Mesenteric fat pad (tissue), 1 donor: Measurements from ENCODE around the gene TUBB1. TPM values are rescaled to one million over a fixed set of nuclear protein-coding genes. Genes with fewer than 3 reads are reported as not detected.

Experiments used
- DNase-seq: peaks from one replicate; pipeline ENCODE4 v3.0.0-alpha.2; 2020; ENCODE audit warnings: low spot score
- total RNA-seq: library from RNA; stranded (reverse); fragmentation: NEBNext Ultra II Directional; extraction: Animal tissue kit (Norgen Biotek cat#: 25700); gene quantifications from one replicate; pipeline ENCODE4 v1.2.1, GENCODE V29; 2021
- donor health status: DM: yes; HTN: yes; CAD: no.

Gene TUBB1
- total RNA-seq, 1 donor from 2014 or later, result 0.51 TPM

GRCh38 chr20:58989196-58989595, 30.0 kb upstream of the TUBB1 start:
- DNase-seq, result peak; percentile 45

- peak; percentile 51 for DNase-seq
These were observed 28.4 kb upstream of the TUBB1 start for GRCh38 chr20:58990651-58991445.

- DNase-seq, result peak; percentile 43
These were observed 27.5 kb upstream of the TUBB1 start for GRCh38 chr20:58991715-58992114.

GRCh38 chr20:58992911-58993310, 26.3 kb upstream of the TUBB1 start:
- DNase-seq, result peak; percentile 3

GRCh38 chr20:58993332-58994248, 25.6 kb upstream of the TUBB1 start:
- DNase-seq, result peak; percentile 81

- no peak for DNase-seq
These were observed 24.7 kb upstream of the TUBB1 start for GRCh38 chr20:58994390-58995159.

GRCh38 chr20:58995461-58996225, 23.6 kb upstream of the TUBB1 start:
- DNase-seq, result no peak

- DNase-seq, result no peak
These were observed 23.0 kb upstream of the TUBB1 start for GRCh38 chr20:58996226-58996611.

GRCh38 chr20:58997141-58997770, 22.0 kb upstream of the TUBB1 start:
- no peak for DNase-seq

- no peak for DNase-seq
These were observed 20.6 kb upstream of the TUBB1 start for GRCh38 chr20:58998656-58999055.

GRCh38 chr20:59000326-59000725, 18.9 kb upstream of the TUBB1 start:
- DNase-seq, result no peak

GRCh38 chr20:59001068-59001448, 18.2 kb upstream of the TUBB1 start:
- DNase-seq, result no peak

GRCh38 chr20:59001449-59002171, 17.6 kb upstream of the TUBB1 start:
- no peak for DNase-seq

- DNase-seq, result no peak
These were observed 16.8 kb upstream of the TUBB1 start for GRCh38 chr20:59002388-59002787.

GRCh38 chr20:59002874-59003399, 16.3 kb upstream of the TUBB1 start:
- DNase-seq, result no peak

GRCh38 chr20:59003836-59004492, 15.3 kb upstream of the TUBB1 start:
- DNase-seq, result no peak

- DNase-seq, result no peak
These were observed 14.8 kb upstream of the TUBB1 start for GRCh38 chr20:59004493-59004762.

- peak; percentile 88 for DNase-seq
These were observed 14.3 kb upstream of the TUBB1 start for GRCh38 chr20:59004763-59005522.
